K562 (cell line): ENCODE data around the gene ZCWPW1. TPM values are rescaled to one million over a fixed set of nuclear protein-coding genes. Genes with fewer than 3 reads are reported as not detected.

ENCODE experiments used
- DACH1 ChIP-seq: fragments of 450-650 bp; IDR thresholded peaks from 2 replicates; pipeline ENCODE4 v1.6.1; 2018; ENCODE audit not compliant: partially characterized antibody
- E2F6 ChIP-seq, 2 experiments: IDR thresholded peaks; 2 replicates each; pipeline ENCODE4 v1.6.1; 2011; ENCODE audit warnings: borderline replicate concordance in 1 of 2, control low read depth in 1 of 2, low read depth in 1 of 2, low read length in 1 of 2, mild to moderate bottlenecking in 1 of 2, mixed read lengths in 1 of 2, moderate library complexity in 1 of 2; ENCODE audit not compliant: insufficient read depth in 1 of 2, insufficient read length in 1 of 2, poor library complexity in 1 of 2, severe bottlenecking in 1 of 2; ENCODE audit errors: extremely low read depth in 1 of 2
- ELK1 ChIP-seq: sonication (generic); formaldehyde crosslinking; IDR thresholded peaks from 2 replicates; pipeline ENCODE4 v1.8.1; 2022; ENCODE audit warnings: missing genetic modification reagents
- ETV1 ChIP-seq: fragments of 450-650 bp; conservative IDR thresholded peaks from 2 replicates; pipeline ENCODE4 v1.6.1; 2016; ENCODE audit warnings: missing genetic modification characterization, control low read depth, low read depth, missing compliant biosample characterization
- GTF2E2 ChIP-seq: fragments of 200-800 bp; sonication (Bioruptor generic); IDR thresholded peaks from 2 replicates; pipeline ENCODE4 v1.6.1; 2016; ENCODE audit warnings: missing genetic modification characterization, missing compliant biosample characterization
- HNRNPUL1 ChIP-seq: fragments of 200-400 bp; formaldehyde crosslinking; IDR thresholded peaks from 2 replicates; pipeline ENCODE4 v1.6.1; 2017; ENCODE audit warnings: low read length
- MEF2A ChIP-seq: IDR thresholded peaks from 2 replicates; pipeline ENCODE4 v1.6.1; 2011; ENCODE audit warnings: low read depth, mild to moderate bottlenecking, low read length, moderate library complexity; ENCODE audit not compliant: control insufficient read depth
- NFE2L1 ChIP-seq: fragments of 450-650 bp; IDR thresholded peaks from 2 replicates; pipeline ENCODE4 v1.6.1; 2016; ENCODE audit warnings: missing genetic modification characterization, low read depth, mild to moderate bottlenecking, missing compliant biosample characterization, moderate library complexity, borderline replicate concordance
- RBM15 ChIP-seq: fragments of 200-400 bp; formaldehyde crosslinking; IDR thresholded peaks from 2 replicates; pipeline ENCODE4 v1.6.1; 2018; ENCODE audit warnings: mild to moderate bottlenecking, low read length, moderate library complexity; ENCODE audit not compliant: insufficient read depth
- SNIP1 ChIP-seq: fragments of 450-650 bp; IDR thresholded peaks from 2 replicates; pipeline ENCODE4 v1.7.1; 2017; ENCODE audit warnings: low read depth, mild to moderate bottlenecking
- STAG1 ChIP-seq: sonication (generic); formaldehyde crosslinking; IDR thresholded peaks from 2 replicates; pipeline ENCODE4 v1.5.0; 2020; ENCODE audit warnings: missing genetic modification reagents, borderline replicate concordance
- ZEB2 ChIP-seq: fragments of 450-650 bp; IDR thresholded peaks from 2 replicates; pipeline ENCODE4 v1.6.1; 2016
- ZNF311 ChIP-seq: fragments of 250-450 bp; sonication (Bioruptor Pico); IDR thresholded peaks from 2 replicates; pipeline ENCODE4 v1.4.0; 2020; ENCODE audit warnings: mild to moderate bottlenecking, moderate library complexity
- ZNF639 ChIP-seq, 2 experiments: fragments of 200-800 bp in 1 of 2; sonication (Bioruptor generic) in 1 of 2; sonication (generic) in 1 of 2; formaldehyde crosslinking in 1 of 2; IDR thresholded peaks in 1 of 2; conservative IDR thresholded peaks in 1 of 2; 2 replicates each; pipeline versions ENCODE4 v1.5.0 to v1.6.1; 2016 to 2020; ENCODE audit warnings: missing compliant biosample characterization in 1 of 2, missing genetic modification characterization in 1 of 2, missing genetic modification reagents in 1 of 2
- ZNF717 ChIP-seq: fragments of 250-450 bp; sonication (Bioruptor Pico); IDR thresholded peaks from 2 replicates; pipeline ENCODE4 v1.5.0; 2021
- polyA plus RNA-seq, 8 experiments: library from polyadenylated mRNA; depleted of rRNA in 4 of 8; stranded (reverse) in 5 of 8; unstranded in 3 of 8; fragments of >200 nt; fragmentation: Nextera tagmentation in 2 of 8; fragmentation: Illumina TruSeq in 1 of 8; extraction: Ambion mirVana in 2 of 8; extraction: Trizol in 1 of 8; gene quantifications; 2 replicates each; pipeline versions ENCODE4 v1.2.1 to v1.2.3, GENCODE V29; 2011 to 2014; ENCODE audit warnings: inconsistent platforms in 1 of 8, missing spikeins in 1 of 8
- total RNA-seq, 7 experiments: library from RNA; depleted of rRNA in 6 of 7; stranded (reverse); fragments of >200 nt in 6 of 7; fragmentation: Illumina TruSeq in 2 of 7; extraction: Trizol in 2 of 7; gene quantifications; 2 replicates each; pipeline versions ENCODE4 v1.2.1 to v1.2.3, GENCODE V29; 2011 to 2021; ENCODE audit warnings: low replicate concordance in 1 of 7
- TF ChIP-seq, protein P1 (sequence below): fragments of 450-650 bp; IDR thresholded peaks from 2 replicates; pipeline ENCODE4 v1.6.1; 2016; ENCODE audit warnings: mild to moderate bottlenecking

The ZCWPW1 gene
- total and polyA plus RNA-seq, 9 of the 15 experiments (the other 6 are each of a cell fraction or from before 2014, with no cell fraction given): 0.18 to 1.7 (median 1.2) TPM

DNA sequence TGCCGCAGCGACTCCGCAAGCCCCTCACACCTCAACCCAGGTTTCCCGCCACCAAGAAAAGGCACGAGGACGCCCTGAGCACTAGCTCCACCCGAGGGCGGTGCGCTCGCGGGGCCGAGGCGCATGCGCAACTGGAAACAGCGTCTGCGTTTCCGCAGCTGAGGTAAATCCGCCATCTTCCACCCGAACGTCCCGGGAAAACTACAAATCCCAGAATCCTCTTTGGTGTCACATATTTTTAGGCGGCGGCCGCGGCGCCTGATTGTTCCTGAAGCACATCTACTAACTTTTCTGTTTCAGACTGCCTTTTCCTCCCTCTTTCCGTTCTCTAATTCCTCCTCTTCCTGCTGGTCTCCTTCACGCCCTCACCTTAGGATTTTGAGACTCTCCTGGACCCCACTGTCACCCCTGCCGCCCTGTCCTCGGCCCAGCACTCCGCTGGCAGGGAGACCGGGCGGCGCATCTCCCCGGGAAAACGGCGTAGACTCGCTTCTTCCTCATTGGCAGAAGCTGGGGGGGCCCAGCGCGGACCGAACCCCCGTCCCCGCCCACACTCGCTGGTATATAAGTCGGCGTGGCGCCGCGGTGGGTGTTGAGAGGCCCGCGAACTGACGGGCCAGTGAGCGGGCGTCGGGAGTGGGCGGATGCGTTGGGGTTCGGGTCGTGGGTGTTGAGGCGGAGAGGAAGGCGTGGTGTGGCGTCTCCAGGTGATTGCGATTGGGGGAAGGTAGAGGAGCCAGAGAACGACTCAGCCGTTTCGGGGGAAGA is at the start of gene ZCWPW1 (continued):
- peak; percentile 100 for TF ChIP-seq E2F6 (IDR thresholded peaks at IDR 0.05; ENCODE audit: borderline replicate concordance in 1 of 2, extremely low read depth in 1 of 2, insufficient read depth in 1 of 2, insufficient read length in 1 of 2, low read depth in 1 of 2, low read length in 1 of 2, poor library complexity in 1 of 2, severe bottlenecking in 1 of 2)
- TF ChIP-seq SNIP1: no peak; the same call in 1 of the 2 replicates
- TF ChIP-seq ZNF717 (CRISPR knock-in tag): peak; percentile 94
- TF ChIP-seq, protein P1, sequence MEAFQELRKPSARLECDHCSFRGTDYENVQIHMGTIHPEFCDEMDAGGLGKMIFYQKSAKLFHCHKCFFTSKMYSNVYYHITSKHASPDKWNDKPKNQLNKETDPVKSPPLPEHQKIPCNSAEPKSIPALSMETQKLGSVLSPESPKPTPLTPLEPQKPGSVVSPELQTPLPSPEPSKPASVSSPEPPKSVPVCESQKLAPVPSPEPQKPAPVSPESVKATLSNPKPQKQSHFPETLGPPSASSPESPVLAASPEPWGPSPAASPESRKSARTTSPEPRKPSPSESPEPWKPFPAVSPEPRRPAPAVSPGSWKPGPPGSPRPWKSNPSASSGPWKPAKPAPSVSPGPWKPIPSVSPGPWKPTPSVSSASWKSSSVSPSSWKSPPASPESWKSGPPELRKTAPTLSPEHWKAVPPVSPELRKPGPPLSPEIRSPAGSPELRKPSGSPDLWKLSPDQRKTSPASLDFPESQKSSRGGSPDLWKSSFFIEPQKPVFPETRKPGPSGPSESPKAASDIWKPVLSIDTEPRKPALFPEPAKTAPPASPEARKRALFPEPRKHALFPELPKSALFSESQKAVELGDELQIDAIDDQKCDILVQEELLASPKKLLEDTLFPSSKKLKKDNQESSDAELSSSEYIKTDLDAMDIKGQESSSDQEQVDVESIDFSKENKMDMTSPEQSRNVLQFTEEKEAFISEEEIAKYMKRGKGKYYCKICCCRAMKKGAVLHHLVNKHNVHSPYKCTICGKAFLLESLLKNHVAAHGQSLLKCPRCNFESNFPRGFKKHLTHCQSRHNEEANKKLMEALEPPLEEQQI: no peak
- TF ChIP-seq HNRNPUL1: peak; percentile 88; the same call in 1 of the 2 replicates
- TF ChIP-seq DACH1: peak; percentile 73
- TF ChIP-seq NFE2L1 (tag): no peak
- no peak for TF ChIP-seq ELK1 (CRISPR knock-in tag)
- TF ChIP-seq ZNF311 (CRISPR knock-in tag): no peak
- TF ChIP-seq ZNF639 (CRISPR knock-in tag; conservative IDR thresholded peaks at IDR 0.05 in 1 of 2, IDR thresholded peaks at IDR 0.05 in 1 of 2): peak in 1 of 2 experiments; percentile 83; a peak in 2 of 4 replicates
- TF ChIP-seq STAG1 (CRISPR knock-in tag): peak; percentile 67; the same call in 1 of the 2 replicates
- 0 out of 2 replicates have a peak, but pooled peaks have one; percentile 37 for TF ChIP-seq ETV1 (tag)
- peak; percentile 98 for TF ChIP-seq GTF2E2
- TF ChIP-seq RBM15: 0 out of 2 replicates have a peak, but pooled peaks have one; percentile 73
- peak; percentile 41; the same call in 1 of the 2 replicates for TF ChIP-seq MEF2A
- TF ChIP-seq ZEB2: peak; percentile 89
